Ramos (cell line): ENCODE measurements around the gene RBM42.
"Not testable (repeated sequence)": the region's sequence is repeated elsewhere in the genome, so short reads cannot be mapped to it uniquely, and the experiment has no call there.

Experiments
- in situ Hi-C: fragments of 300-500 bp; cut with MboI; formaldehyde crosslinking; loops from one replicate; pipeline ENCODE4 v1.14.3; 2022; ENCODE audit warnings: low sequenced_read_pairs; ENCODE audit not compliant: unreplicated experiment

The RBM42 gene

DNA sequence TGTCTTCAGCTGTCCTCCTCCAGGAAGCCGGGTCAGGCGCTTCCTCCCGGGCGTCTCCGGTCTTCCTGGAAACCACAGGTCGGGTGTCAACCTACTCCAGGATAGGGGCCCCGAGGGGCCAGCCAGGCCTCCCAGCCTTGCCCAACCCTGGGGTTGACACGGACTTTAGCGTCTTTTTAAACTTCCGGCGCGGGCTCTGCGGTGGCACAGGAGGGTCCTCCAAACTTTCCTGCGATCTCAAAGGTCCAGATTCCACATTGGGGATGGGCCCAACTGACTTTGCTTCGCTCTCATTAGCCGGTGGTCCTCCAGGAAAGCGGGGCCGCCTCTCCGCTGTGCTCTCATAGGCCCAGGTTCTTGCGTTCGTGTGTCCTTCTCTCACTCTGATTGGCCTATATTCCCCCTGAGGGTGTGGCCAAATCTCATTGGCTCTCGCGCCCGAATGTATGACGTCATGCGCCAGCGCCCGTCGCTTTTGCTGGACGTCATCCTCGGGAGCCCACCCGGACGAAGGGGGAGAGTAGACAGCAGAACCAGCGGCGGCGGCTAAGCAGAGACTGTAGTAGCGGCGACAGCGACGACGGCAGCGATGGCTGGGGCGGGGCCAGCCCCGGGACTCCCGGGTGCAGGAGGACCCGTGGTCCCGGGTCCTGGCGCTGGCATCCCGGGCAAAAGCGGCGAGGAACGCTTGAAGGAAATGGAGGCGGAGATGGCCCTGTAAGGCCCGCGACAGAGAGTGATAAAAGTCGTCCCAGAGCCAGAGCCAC lies at the start of gene RBM42:
Gene RBM42, plus strand, starts transcription at position 472 of the 767 bp plus-strand sequence. Its CDS starts 118 bp downstream, at position 590.
- in situ Hi-C loops, result no loop called here

DNA sequence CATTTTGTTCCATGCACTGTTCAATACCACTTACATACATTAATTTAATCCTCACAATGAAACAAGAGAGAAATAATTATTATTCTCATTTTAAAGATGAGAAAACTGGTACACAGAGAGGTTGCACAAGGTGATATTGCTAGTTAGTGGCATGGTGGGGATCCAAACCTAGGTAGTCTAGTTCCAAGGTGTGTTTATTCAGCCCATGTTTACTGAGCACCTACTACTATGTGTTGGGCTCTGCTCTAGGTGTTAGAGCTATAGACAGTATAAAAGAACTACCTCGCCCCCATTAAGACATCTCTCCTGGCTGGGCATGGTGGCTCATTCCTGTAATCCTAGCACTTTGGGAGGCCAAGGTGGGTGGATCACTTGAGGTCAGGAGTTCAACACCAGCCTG lies 46.1 kb upstream of the RBM42 start:
- in situ Hi-C loops, result loop anchor here (10.0 kb wide), 1 partner anchor 208 kb away; the partner anchor contains the start of gene GPR42

GRCh38 chr19:35585848-35586247 lies 43.0 kb upstream of the RBM42 start, which contains the start of gene PMIS2:
TSS of gene PMIS2 (plus strand) at chr19:35586173. CDS start at chr19:35586260, 87 bp downstream.
- in situ Hi-C loops, result loop anchor here (10.0 kb wide), 1 partner anchor 211 kb away; the partner anchor contains the start of gene GPR42

- in situ Hi-C loops, result loop anchor here (10.0 kb wide), 1 partner anchor 213 kb away; the partner anchor contains the start of gene GPR42
These were observed 41.5 kb upstream of the RBM42 start for GRCh38 chr19:35587321-35587720.

DNA sequence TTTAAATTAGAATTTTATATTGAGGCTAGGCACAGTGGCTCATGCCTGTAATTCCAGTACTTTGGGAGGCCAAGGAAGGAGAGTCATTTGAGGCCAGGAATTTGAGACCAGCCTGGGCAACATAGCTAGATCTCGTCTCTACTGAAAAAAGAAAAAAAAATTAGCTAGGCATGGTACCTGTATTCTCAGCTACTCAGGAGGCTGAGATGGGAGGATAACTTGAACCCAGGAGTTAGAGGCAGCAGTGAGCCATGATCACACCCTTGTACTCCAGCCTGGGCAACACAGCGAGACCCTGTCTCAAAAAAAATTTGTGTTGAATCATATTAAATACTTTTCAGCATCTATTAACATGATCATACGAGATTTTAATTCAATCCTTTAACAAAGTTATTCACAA lies 38.0 kb upstream of the RBM42 start:
- in situ Hi-C loops, result no loop called here

DNA sequence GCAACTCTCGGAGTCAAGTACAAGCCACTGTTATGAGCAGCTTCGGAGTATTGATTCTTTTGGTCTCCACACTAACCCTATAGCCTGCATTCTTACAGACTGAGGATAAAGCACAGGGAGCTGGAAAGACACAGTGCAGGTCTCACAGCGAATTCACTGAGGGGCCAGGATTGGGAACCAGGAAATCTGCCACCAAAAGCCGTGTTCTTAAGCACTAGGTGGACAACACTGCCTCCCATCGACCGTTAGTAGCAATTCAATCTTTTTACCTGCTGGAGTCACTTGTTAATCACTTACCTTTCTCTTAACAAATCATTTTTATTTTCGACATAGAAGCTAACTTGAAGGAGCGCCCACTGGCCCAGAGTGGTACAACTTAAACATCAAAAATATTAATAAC lies 36.6 kb upstream of the RBM42 start:
- in situ Hi-C loops, result no loop called here

DNA sequence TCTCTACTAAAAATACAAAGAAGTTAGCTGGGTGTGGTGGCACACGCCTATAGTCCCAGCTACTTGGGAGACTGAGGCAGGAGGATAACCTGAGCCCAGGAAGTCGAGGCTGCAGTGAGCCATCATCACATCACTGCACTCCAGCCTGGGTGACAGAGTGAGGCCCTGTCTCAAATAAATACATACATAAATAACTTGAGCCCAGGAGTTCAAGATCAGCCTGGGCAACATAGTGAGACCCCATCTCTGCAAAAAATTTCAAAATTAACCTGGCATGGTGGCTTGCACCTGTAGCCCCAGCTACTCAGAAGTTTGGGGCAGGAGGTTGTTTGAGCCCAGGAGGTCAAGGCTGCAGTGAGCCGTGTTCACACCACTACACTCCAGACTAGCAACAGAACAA lies 33.8 kb upstream of the RBM42 start:
- in situ Hi-C loops, result not testable (repeated sequence)

DNA sequence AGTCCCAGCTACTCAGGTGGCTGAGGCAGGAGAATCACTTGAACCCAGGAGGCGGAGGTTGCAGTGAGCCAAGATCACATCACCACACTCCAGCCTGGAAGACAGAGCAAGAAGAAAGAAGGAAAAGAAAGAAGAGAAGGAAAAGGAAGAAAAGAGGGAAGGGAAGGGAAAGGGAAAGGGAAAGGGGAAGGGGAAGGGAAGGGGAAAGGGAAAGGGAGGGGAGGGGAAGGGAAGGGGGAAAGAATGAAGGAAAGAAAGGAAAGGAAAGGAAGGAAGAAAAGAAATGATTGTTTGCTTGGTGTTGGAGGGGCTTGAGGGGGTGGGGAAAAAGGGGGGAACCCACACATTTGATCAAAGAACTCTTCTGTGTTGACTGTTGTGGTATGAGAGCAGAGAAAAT lies 32.9 kb upstream of the RBM42 start:
- in situ Hi-C loops, result no loop called here

DNA sequence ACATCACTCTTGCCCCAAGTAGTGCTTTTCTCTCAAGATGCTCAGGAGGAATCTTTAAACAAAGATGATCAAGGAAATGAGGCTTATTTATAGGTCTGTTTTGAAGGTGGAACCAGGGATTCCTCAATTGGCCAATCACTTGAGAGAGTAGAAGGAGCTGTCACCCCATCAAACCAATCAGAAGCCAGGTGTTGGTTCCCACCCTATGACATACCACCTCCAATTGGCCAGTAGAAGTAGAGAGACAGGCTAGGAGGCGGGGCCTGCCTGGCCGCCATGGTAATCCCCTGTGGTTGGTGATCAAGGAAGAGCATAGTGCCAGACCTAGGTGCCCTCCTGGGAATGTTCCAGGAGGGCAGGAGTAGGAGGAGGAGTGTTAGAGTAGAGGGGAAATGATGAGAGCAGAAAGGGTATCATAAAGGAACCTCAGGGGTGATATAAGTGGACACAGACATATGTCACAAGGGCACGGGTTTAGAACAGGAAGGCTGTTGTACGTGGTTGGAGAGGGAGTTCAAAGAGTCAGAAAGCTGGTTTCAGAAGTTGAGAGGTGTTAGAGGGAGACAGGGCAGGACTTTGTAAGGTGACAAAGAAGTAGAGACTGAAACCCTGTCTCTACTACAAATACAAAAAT lies 32.4 kb upstream of the RBM42 start:
- in situ Hi-C loops, result no loop called here

- in situ Hi-C loops, result no loop called here
These were observed 26.9 kb upstream of the RBM42 start for GRCh38 chr19:35601971-35602370.

DNA sequence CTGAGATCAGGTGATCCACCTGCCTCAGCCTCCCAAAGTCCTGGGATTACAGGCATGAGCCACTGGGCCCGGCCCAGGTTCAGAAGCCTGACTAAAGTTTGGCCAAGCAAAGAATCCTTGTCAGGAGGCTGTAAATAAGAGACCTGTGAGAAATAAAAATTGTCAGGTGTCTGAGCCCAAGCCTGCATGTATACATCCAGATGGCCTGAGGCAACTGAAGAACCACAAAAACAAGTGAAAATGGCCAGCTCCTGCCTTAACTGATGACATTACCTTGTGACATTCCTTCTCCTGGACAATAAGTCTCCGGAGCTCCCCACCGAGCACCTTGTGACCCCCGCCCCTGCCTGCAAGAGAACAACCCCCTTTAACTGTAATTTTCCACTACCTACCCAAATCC lies 24.4 kb upstream of the RBM42 start:
- in situ Hi-C loops, result not testable (repeated sequence)

GRCh38 chr19:35607170-35607569 lies 21.7 kb upstream of the RBM42 start:
- in situ Hi-C loops, result not testable (repeated sequence)

GRCh38 chr19:35607661-35608060 lies 21.2 kb upstream of the RBM42 start:
- in situ Hi-C loops, result no loop called here

GRCh38 chr19:35608251-35608650 lies 20.6 kb upstream of the RBM42 start:
- in situ Hi-C loops, result no loop called here

DNA sequence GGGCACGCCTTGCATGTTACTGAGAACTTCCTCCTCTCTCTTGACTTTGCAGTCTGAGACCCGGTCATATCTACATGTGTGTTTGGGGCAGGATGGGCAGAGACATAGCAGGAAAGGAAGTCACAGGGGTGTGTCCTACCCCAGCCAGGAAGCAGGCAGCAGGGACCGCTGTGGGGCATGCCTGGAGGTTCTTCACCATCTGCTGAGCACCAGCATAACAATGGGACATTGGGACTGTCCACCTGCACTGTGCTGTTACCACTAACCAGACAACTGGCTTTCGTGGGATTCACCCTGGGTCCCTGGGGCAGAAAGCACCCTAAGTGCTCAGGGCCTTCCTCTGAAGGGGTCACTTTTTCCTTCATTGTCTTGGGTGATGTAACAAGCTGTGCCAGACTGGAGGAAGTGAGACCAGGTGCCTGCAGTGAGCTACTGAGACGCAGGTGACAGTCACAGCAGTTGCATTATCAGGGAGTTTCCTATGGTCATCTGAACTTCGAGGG lies 18.9 kb upstream of the RBM42 start:
- in situ Hi-C loops, result no loop called here

DNA sequence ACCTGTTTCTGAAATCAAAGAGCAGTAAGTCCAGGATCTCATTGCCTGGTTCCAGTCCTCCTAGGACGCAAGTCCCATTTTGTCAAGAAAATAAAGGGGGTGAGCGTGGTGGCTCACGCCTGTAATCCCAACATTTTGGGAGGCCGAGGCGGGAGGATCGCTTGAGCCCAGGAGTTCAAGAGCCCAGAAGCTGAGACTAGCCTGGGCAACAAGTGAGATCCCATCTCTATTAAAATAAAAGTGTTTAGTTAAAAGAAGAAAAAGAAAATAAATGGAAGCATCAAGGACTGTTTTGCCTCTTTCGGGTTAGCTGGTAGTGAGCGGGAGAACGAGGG lies 16.6 kb upstream of the RBM42 start:
- in situ Hi-C loops, result no loop called here

- in situ Hi-C loops, result no loop called here
These were observed 16.1 kb upstream of the RBM42 start, which contains the start of gene HAUS5 for GRCh38 chr19:35612559-35613321. TSS of gene HAUS5 (plus strand) at chr19:35612735. CDS start at chr19:35612795, 60 bp downstream.

- in situ Hi-C loops, result no loop called here
These were observed 15.3 kb upstream of the RBM42 start for GRCh38 chr19:35613574-35613973.

GRCh38 chr19:35615036-35615435 lies 13.8 kb upstream of the RBM42 start:
- in situ Hi-C loops, result no loop called here

DNA sequence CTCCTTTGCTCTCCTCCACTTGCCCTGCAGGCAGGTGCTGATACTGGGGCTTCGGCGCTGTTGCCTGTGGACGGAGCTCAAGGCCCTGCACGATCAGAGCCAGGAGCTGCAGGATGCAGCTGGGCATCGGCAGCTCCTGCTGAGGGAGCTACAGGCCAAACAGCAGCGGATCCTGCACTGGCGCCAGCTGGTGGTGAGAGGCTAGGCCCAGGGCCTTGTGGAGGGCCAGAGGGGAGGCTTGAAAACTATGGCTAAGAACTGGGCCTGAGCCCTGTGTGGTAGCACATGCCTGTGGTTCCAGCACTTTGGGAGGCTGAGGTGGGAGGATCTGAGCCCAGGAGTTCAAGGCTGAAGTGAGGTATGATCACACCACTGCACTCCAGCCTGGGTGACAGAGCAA lies 10.0 kb upstream of the RBM42 start:
- in situ Hi-C loops, result no loop called here
